HG03066 (cell line): ENCODE data around the gene XCL2.

ENCODE experiments used
- ATAC-seq: cut with Tn5 transposase; IDR thresholded peaks from one replicate; pipeline ENCODE4 v1.9.1; 2021; ENCODE audit warnings: low read depth; ENCODE audit not compliant: unreplicated experiment

Gene XCL2

DNA sequence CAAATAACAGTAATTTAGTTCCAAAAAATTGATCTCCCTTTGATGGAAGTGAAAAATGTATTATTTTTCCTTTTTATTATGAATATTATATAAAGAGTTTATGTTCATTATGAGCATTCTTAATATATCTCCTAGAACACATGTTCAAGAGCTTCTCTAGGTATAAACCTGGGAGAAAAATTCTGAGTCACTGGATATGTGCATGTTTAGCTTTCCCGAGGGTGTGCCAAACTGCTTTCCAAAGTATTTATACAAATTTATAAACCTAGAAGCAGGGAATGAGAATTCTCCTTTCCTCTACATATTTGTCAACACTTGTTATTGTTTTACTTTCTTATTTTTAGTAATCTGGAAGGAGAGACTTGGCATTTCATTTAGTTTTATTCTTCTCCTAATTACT lies 25.0 kb downstream of the XCL2 start:
- no peak for ATAC-seq

DNA sequence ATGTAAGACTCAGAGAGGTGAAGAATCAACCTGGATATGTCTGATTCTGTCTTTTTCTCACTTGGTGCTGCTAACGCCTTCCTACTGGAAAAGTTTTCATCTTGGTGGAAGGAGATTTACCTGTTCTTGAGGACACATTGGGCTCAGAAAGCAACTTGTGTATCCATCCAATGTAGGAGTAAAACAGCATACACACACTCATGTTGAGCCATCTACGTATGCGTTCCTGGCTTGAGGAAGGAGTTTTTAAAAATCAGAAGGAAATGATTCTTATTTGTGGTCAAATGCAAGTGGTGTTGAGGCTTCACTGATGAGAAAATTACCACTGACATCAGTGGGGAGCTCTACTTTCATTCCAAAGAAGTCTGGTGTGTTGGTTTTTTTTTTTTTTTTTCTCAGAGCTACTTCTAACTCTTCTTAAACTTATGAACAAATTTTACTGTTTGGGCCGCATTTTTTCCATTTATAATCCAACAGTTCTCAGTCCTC lies 25.6 kb downstream of the XCL2 start:
- no peak for ATAC-seq

DNA sequence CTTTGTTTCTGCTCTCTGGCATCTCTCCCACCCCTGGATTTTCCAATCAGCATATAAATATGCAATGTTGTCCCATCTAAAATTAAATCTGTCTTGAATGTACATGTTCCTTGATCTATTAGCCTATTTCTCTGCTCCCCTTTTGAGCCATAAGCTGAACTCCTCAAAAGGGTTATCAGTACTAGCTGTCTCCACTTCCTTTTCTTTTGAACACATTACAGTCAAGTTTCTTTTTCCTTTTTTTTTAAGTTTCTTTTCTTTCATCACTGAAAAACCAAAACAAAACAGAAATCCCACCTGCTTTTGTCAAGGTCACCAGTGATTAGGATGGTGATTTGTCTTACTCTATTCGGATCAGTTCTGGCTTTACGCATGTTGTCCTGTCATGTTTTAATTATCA lies 29.3 kb downstream of the XCL2 start:
- ATAC-seq = no peak

DNA sequence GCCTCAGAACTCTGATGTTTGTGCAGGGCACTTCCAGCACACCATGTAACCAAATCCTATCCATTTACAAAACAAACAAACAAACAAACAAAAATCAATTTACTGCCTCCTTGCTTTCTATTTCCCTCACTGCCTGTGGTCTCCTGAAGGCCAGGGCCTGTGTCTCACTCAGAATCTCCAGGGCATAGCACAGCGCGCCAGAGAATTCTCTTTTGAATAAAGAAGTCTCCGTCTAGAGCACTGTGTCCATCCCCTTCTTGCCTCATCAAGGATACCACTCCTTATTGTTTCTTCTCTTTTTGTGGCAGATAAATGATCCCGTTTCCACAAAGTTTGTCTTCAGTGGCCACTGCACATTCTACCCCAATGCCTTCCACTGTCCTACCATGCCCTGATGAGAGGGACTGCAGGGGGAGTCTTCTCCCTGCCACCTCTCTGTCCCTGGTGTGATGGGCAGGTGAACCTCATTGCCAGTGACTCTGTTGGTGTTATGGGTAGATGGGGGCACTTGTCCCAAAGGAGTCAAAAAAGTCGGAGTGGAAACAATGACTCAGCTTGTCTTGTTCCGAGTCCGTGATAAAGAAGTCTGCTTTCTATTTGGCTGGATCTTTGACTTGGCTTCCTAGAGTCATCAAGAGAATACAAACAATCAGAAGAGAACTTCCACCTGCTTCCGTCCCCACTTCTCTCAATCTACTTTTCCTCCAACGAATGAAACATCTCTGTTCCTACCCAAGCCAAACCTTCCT lies 30.0 kb downstream of the XCL2 start:
- no peak for ATAC-seq

DNA sequence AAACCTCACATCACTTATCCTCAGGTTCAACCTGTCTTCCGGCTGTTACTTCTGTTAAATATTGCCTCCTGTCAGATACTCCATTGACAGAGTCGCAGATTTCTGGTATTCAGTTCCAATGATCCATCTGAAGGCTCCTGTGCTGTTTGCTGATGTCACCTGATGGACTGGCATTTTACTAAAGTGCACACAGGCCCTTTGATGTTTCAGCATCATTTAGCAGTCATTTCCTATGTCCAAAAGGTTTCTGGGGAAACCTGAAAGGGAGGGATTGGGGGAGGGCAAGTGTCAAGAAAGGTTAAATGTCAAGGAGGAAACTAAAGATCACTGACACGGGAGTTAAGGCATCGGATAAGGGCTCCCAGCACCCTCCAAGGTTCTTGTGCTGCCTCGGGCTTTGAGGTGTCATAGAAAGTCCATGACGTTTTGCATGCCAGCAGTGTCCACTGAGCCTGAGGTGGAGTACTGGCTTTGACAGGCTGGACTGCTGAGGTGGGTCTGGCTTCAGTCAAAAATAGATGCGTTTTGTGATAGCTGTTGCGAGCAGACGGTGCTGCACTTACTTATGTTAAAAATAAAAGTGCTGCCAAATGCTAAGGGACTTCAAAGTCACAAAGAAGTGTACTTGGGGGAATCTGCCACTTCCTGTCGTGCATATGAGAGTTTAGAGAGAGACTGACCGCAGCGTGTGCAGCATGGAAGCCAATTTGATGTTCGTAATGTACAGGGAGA lies 30.8 kb downstream of the XCL2 start:
- ATAC-seq = no peak

DNA sequence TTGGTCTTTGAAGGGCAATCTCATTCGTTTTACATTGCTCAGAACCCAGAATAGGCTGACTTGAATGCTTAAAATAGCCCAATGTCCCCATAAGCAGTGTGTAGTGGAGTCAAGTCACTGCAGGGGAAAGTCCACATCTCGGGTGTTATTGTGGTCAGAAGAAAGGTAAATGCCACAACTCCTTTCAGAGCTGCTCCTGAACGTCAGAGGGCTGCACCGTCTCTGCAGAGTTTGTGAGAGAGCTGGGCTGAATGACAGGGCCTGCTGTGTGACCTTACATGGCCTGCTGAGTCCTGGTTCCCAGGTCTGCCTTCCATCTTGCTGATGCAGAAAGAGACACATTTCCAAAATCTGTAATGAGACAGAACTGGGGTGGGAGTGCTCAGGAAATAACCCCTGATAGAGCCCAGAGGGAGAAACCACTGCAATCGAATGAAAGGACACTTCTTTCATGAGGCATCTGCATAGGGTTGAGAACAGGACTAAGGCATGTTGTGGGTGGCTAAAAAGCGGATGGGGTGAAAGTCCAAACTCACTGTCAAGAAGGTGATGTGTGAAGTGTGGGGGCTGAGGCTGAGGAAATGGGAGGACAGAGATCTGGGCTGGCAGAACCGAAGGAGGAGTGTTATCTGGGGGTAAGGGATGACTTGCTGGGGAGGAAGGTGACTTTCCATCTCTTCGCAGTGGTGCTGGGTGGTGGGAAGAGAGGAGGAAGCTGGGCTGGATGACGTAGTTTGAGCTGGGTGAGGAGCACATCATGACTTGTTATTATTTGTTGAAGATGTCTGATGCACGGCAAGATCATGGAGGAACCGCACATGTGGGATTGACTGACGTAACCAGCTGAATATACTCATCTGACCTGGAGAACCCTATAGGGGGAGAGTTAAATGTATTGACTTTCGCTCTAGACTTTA lies 33.7 kb downstream of the XCL2 start:
- ATAC-seq = peak; percentile 90

DNA sequence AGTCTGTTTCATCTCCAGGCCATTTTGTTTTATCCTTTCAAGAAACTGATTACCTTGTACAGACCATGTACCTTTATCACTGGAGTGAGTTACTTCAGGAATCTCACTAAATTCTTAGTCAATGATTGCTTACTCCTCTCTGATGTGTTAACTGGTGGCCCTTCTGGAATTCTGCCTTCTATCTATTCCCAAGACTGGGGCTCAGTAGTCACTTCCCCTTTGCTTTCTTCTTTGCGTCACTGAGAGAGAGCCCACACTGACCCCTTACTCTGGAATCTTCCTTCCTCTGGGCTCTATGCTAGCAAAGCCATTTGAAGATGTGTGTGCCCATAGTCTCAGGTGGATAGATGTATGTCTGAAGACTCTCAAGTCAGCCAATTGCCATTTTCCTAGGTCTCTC lies 34.6 kb downstream of the XCL2 start:
- ATAC-seq = no peak

DNA sequence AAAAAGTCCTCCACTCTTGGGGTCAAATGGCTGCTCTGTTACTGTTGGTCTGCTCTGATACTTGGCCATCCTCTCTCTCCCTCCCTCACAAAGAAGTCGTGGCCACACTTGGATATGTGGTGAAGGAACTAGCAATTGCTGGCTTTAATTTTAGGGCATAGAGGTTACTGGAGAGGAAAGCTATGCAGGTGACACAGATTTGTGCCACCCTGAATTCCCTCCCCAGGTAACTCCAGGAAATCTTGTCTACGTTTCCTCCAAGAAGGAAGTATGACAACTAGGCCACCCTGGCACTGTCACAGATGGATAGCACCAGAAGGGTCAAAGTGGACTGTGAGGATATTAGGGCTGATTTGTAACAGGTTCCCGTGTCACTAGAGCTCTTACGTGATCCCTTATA lies 36.0 kb downstream of the XCL2 start:
- ATAC-seq = no peak

DNA sequence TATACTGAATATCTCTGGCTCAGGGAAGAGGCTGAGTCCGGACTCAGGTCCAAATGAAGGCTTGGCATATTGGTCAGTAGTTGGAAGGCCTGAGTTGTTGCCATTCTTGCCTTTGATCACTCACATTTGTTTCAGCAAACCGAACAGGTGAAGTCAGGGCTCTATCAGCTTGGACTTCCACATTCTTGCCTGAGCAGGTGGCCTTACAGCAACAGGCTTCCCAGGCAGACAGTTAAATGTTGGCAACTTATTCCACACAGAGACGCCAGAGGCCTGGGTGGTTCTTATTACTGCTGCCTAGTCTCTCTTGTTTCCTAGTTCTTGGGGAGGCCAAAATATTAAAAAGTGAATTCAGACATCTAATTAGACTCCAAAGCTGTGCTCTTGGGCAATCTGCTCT lies 36.6 kb downstream of the XCL2 start:
- ATAC-seq = no peak

DNA sequence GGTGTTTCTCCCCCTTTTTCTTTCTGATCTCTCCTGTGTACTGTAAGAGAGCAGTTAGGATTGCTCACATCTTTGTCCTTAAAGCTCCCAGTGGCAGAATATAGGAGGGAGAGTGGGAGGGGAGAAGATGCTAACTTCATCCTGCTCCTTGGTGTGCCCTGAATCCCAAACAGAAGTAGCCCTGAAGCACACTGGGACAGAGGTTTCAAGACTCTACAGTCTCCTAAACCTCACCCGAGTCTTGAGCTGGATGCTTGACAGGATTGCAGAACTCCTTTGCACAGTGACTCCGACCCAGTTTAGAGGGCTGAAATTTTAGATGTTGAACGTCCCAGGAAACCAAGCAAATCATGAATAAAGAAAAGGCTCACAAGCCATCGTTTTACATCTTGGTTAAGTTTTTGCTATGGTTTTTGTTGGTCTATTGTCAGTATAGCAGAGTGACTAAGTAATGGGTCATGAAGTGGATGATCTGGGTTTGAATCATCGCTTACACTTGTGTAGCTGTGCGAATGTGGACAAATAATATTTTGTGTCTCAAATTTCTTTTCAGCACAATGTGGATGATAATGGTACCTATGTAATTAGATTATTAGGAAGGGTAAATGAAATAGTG lies 37.5 kb downstream of the XCL2 start:
- ATAC-seq = no peak

DNA sequence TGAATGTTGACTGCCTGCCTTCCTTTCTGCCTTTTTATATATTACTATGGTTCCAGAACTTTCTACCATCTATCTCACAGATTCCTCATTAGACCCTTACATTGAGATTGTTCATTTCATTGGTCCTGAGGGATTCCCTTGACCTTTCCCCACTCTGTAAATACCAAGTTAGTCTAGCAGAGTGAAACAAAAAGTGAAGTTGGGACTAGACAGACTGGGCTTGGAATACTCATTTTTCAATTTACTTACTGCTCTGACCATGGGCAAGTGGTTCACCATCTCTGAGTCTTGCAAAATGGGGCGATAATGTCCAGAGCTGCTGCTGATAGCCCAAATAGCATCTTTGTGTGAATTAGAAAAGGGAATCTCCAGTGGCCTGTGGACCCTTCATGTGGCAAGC lies 38.8 kb downstream of the XCL2 start:
- ATAC-seq = no peak

DNA sequence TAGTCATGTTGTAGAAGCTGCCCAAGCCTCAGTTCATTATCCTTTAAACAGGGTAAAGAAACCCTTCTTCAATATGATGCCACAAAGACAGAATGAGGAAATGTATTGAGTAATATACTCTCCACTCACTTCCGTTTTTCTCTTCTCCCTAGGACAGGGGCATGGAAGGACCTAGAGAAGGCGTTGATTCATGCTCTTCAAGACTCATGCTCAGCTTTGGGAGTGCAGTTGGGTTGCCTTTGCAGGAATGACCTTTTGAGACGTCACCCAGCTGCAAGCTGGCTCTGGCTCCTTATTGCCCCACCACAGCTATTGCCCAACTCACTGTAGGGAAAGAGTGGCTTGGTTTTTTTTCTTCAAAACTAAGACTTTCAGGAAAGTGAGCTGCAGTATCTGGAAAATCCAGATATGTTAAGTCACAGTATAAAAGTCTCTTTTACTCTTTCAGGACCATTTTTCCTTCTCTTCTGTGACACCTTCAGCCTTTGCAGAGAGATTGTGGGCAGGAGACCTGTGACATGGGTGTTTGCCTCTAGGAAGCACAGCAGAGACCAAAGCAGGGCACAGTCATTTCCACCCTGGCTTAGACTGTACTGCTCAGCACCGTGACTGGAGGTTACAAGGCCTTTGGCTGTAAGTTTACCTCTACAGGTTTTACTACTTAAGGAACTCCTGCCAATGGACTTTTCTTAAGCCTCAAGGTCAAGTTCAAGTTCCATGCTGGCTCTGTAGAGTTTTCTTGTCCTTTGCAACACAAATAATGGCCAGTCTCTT lies 39.5 kb downstream of the XCL2 start:
- peak; percentile 67 for ATAC-seq

DNA sequence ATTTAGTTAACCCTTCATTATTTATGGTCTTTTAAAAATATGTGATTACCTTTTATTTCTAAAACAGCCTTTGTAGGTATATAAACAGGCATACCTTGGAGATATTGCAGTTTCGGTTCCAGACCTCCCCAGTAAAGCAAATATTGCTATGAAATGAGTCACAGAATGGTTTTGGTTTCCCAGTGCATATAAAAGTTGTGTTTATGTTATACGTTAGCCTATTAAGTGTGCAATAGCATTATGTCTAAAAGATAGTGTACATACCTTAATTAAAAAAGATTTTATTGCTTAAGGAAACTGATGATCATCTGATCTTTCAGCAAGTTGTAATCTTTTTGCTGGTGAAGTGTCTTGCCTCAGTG lies 44.1 kb downstream of the XCL2 start:
- no peak for ATAC-seq

DNA sequence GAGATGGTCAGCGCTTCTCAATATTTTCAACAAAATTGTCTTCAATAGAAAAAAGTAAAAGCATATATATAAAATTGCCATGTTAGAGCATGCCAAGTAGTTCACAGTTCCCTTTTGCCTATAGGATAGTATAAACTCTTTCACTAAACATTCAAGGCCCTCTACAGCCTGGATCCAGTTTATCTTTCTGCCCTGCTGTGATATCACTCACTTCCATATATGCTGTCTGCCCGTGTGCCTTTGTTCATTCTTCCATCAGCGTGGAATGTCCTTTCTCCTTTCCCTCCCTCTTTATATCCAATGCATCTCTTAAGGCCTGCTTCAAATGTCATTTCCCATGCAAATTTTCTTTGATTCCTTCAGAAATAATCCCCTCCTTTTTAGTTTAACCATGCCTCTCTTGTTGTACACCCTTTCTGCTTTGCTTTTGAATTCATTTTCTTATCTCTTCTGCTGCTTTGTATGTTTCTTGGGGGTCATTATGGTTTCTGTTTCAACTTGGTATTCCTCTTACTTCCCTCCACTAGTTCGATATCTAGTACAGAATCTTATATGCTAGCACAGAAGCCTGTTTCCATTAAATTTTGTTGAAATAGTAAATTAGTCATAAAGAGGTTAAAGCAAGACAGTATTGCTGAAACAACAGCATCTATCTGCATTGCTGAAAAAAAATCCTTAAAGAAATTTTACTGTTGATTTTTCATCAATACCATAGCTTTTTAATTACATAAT lies 44.7 kb downstream of the XCL2 start:
- no peak for ATAC-seq

DNA sequence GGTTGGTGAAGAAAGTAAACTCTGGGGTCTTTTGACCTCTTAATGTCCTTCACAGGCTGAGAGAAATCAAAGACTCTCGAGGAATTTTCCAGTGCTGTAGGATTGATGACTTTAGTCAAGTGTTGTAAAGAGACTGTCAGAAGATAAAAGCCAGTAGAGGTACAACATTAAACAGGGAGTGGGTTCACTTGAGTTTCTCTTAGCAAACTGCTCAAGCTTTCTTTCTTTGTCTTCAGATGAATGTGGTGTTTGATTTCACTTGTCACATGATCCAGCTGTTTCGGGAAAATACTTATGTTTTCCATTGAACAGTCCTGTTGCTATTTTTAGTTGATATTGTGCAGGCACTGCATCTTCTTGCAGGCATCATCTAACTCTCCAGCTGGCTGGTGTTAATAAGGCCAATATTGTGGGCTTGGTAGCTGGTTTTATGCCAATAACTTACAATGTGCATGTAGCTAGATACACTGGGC lies 45.6 kb downstream of the XCL2 start:
- ATAC-seq = no peak

DNA sequence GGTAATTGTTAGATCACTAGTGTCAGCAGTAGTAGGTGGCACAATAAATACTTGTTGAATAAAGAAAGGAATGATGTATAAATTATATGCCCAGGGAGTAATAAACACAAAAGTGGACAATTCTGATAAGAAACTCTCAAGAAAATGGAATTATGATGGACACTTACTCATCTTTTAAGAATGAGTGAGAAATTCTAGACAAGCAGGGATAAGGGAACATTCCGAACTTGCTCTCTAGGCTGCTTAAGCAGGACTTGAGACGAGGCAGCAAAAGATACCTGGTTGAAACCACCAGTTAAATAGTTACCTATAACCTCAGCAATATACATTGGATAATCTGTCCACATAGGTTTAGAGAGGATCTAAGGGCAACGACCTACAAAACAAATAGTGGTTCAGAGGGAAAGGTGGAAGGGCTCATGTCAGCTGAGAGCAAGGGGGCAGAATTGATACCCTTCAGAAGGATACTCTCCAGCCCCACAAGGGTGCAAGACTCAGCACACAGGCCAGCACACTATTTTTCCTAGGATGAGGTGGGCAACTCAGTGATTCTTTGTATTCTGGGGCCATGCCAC lies 46.3 kb downstream of the XCL2 start:
- no peak for ATAC-seq

DNA sequence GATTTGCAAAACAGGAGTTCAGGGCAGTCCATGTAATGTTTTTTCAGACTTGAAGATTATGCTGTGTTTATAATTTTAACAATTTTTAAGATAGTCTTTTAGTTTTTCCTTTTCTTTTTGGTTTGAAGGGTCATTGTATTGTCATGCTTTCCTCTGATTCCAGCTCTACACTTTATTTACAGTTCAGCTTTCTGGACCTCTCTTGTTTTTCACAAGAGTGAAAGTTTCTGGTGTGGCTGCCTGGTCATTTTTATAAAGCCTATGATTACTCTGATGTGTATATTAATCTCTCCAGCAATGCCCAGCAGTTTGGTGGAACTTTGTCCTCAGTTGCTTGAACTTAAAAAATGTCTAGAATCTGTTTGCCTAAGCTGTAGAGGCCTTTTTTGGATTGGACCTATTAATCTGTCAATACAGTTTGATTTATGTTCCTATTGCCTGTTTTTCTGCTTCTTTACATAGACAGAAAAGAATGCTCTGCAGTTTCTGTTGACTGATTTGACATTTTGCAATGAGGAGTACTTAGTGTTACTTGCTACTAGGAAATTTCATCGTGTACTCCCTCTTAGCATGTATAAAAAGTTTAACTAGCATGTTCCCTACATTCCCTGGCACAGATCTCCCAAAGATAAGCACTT lies 52.2 kb downstream of the XCL2 start:
- ATAC-seq = no peak
